Measurements from ENCODE around the gene GTPBP10. TPM values are rescaled to one million over a fixed set of nuclear protein-coding genes. Genes with fewer than 3 reads are reported as not detected.

GTPBP10 gene
- total and polyA plus RNA-seq, 2 of the 13 experiments (the other 11 are each of a cell fraction or from before 2014, with no cell fraction given): 13.3 to 38.7 TPM

DNA sequence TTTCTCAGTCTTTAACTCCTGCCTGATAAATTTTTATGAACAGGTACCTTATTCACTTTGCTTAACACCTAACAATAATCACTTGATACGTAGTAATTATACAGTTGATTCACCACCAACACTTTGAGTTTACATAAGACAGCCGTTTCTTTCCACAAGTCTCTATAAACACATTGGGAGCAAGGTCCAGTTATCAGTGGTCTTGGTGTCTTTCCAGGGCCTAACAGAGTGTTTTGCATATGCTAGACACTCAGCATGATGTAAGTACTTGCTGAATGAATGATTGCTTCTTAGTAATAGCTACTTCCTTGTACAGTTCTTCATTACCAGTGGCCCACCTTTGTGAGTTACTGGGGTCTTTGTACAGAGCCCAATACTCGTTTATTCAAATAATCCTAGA is 63.2 kb downstream of the GTPBP10 start:
- BruUV-seq (replicated peaks): no TSS peak
- Histone ChIP-seq H3K4me1 (ENCODE audit: insufficient read depth, low read length) (peaks cover 78% of the 10 kb centered on the region), H3K9me3 (ENCODE audit: low read length) (no peaks in the 10 kb centered on the region), H3K36me3 (replicated peaks in 1 of 2; ENCODE audit: control insufficient read depth in 1 of 2, insufficient read depth in 2 of 2, low read length in 2 of 2) (peaks cover 8 to 36% of the 10 kb centered on the region in 2 experiments; a peak in 4 of 5 replicates), H2AFZ (ENCODE audit: low read length) (no peak overlapping the region), H3K9ac (ENCODE audit: insufficient read depth, low read depth, low read length) (peak overlapping the region; percentile 17; the same call in 1 of the 2 replicates), H3K4me2 (ENCODE audit: low read depth, low read length) (peak overlapping the region; percentile 39), H3K4me3 (replicated peaks in 1 of 3; ENCODE audit: insufficient read depth in 1 of 3, low read depth in 2 of 3, low read length in 3 of 3) (no peak overlapping the region; a peak in 1 of 6 replicates), H3K27me3 (ENCODE audit: control insufficient read depth in 1 of 2, insufficient read depth in 2 of 2, low read length in 2 of 2) (no peaks in the 10 kb centered on the region), H3K79me2 (ENCODE audit: insufficient read depth, low read length) (peaks cover 52% of the 10 kb centered on the region), H4K20me1 (ENCODE audit: insufficient read depth, low read length) (no peaks in the 10 kb centered on the region), H3K27ac (ENCODE audit: extremely low read length, insufficient read depth, low read length) (peak overlapping the region; percentile 37)
- peak; percentile 51 for FAIRE-seq
- in situ Hi-C loops (cut with HindIII; ENCODE audit: extremely low pct_ligation_motif_present, low pct_unique_long_range_greater_than_20kb): loop anchor here (5.0 to 10.0 kb wide), 2 partner anchors 62 to 255 kb away; partner anchors contain the start of genes GTPBP10 and STEAP1
- intact Hi-C loops (cut with micrococcal nuclease; ENCODE audit: unreplicated experiment): loop anchor here (5.0 to 10.0 kb wide), 2 partner anchors 145 to 257 kb away; partner anchors contain the start of gene STEAP1
- DNase-seq (ENCODE audit: low spot score): peak; percentile 72
- ChIA-PET POLR2A (interaction anchor here (0.6 kb wide), 1 partner anchor 11 kb away, joined by 3 read pairs; no protein-coding TSS in a partner anchor), CTCF (ENCODE audit: low intra/inter-chr PET ratio, low total read pairs) (no interaction called here)
- ATAC-seq: no peak; the same call in 2 of the 3 replicates
- WGBS (ENCODE audit: low lambda C conversion rate): 27% methylated on average over 3 of the region's 3 CpGs
- TF ChIP-seq ARNT2 (CRISPR knock-in tag; IDR thresholded peaks at IDR 0.05; ENCODE audit: low read depth) (no peak), NCOA5 (CRISPR knock-in tag; IDR thresholded peaks at IDR 0.05) (no peak), ESRRA (CRISPR knock-in tag; IDR thresholded peaks at IDR 0.05; ENCODE audit: low read depth) (no peak), WIZ (CRISPR knock-in tag; IDR thresholded peaks at IDR 0.05) (no peak), NCOA2 (CRISPR knock-in tag; IDR thresholded peaks at IDR 0.05) (0 out of 2 replicates have a peak, but pooled peaks have one; percentile 26), KMT2A (CRISPR knock-in tag; IDR thresholded peaks at IDR 0.05) (no peak), ZNF136 (CRISPR knock-in tag; IDR thresholded peaks at IDR 0.05; ENCODE audit: low read depth) (no peak), GATAD2A (CRISPR knock-in tag; IDR thresholded peaks at IDR 0.05) (peak; percentile 72), THAP8 (CRISPR knock-in tag; IDR thresholded peaks at IDR 0.05; ENCODE audit: borderline replicate concordance) (no peak), KIAA2018 (CRISPR knock-in tag; IDR thresholded peaks at IDR 0.05; ENCODE audit: borderline replicate concordance) (no peak), FOXO1 (CRISPR knock-in tag; IDR thresholded peaks at IDR 0.05) (peak; percentile 42; the same call in 1 of the 2 replicates)
- TF ChIP-seq, protein P1, sequence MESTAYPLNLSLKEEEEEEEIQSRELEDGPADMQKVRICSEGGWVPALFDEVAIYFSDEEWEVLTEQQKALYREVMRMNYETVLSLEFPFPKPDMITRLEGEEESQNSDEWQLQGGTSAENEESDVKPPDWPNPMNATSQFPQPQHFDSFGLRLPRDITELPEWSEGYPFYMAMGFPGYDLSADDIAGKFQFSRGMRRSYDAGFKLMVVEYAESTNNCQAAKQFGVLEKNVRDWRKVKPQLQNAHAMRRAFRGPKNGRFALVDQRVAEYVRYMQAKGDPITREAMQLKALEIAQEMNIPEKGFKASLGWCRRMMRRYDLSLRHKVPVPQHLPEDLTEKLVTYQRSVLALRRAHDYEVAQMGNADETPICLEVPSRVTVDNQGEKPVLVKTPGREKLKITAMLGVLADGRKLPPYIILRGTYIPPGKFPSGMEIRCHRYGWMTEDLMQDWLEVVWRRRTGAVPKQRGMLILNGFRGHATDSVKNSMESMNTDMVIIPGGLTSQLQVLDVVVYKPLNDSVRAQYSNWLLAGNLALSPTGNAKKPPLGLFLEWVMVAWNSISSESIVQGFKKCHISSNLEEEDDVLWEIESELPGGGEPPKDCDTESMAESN (CRISPR knock-in tag; conservative IDR thresholded peaks at IDR 0.05): no peak
